SJCRH30 (cell line): ENCODE results near the gene GPR142. TPM values are rescaled to one million over a fixed set of nuclear protein-coding genes. Genes with fewer than 3 reads are reported as not detected.

Experiments
- DNase-seq, 2 experiments: peaks; one replicate each; pipeline ENCODE4 v3.0.0-alpha.2; 2015 to 2020
- H3K27ac ChIP-seq: fragments of 250-450 bp; sonication (Bioruptor Pico); 2 replicates; pipeline ENCODE4 v1.5.1; 2020; ENCODE audit warnings: mild to moderate bottlenecking, moderate library complexity
- H3K27me3 ChIP-seq: fragments of 250-450 bp; sonication (Bioruptor Pico); 2 replicates; pipeline ENCODE4 v1.5.1; 2020; ENCODE audit warnings: mild to moderate bottlenecking, moderate library complexity
- H3K36me3 ChIP-seq: fragments of 250-450 bp; sonication (Bioruptor Pico); 2 replicates; pipeline ENCODE4 v1.5.1; 2020; ENCODE audit warnings: mild to moderate bottlenecking, moderate library complexity
- H3K4me1 ChIP-seq: fragments of 250-450 bp; sonication (Bioruptor Pico); 2 replicates; pipeline ENCODE4 v1.5.1; 2020; ENCODE audit warnings: mild to moderate bottlenecking, moderate library complexity
- H3K4me3 ChIP-seq: fragments of 250-450 bp; sonication (Bioruptor Pico); 2 replicates; pipeline ENCODE4 v1.5.1; 2020; ENCODE audit warnings: mild to moderate bottlenecking, moderate library complexity
- H3K9me3 ChIP-seq: fragments of 250-450 bp; sonication (Bioruptor Pico); replicated peaks from 2 replicates; pipeline ENCODE4 v1.5.1; 2020; ENCODE audit warnings: mild to moderate bottlenecking, moderate library complexity
- total RNA-seq: library from RNA; depleted of rRNA; stranded (reverse); fragments of >200 nt; shearing (Covaris generic); gene quantifications from 2 replicates; pipeline ENCODE4 v1.2.3, GENCODE V29; 2014

GPR142 gene
- total RNA-seq, 1 experiment from 2014 or later, result not detected

GRCh38 chr17:74369665-74370490, 2.6 kb downstream of the GPR142 start:
- Histone ChIP-seq H3K4me1 (no peaks in the 10 kb centered on the region), H3K4me3 (no peak overlapping the region), H3K36me3 (no peaks in the 10 kb centered on the region), H3K27me3 (peaks cover 5% of the 10 kb centered on the region; the same call in 1 of the 2 replicates), H3K27ac (no peak overlapping the region), H3K9me3 (no peaks in the 10 kb centered on the region)
- no peak for DNase-seq

GRCh38 chr17:74371653-74372147, 4.4 kb downstream of the GPR142 start:
- H3K4me3 ChIP-seq, result no peak overlapping the region
- peaks cover 11% of the 10 kb centered on the region for H3K27me3 ChIP-seq
- H3K36me3 ChIP-seq, result no peaks in the 10 kb centered on the region
- no peaks in the 10 kb centered on the region for H3K9me3 ChIP-seq
- H3K4me1 ChIP-seq, result no peaks in the 10 kb centered on the region
- DNase-seq, result no peak
- no peak overlapping the region for H3K27ac ChIP-seq

DNA sequence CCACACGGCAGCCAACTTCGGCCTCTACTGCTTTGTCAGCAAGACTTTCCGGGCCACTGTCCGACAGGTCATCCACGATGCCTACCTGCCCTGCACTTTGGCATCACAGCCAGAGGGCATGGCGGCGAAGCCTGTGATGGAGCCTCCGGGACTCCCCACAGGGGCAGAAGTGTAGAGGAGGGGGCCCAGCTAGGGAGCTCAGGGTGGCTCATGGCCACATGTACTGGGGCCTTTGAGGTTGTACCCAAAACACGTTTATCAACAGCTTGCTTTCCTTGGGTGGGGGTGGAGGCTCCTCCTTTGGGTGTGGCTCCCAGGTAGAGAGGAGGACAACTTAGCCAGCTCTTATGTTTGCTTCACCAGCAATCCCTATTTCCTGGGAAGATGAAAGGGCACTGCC, 5.1 kb downstream of the GPR142 start:
- Histone ChIP-seq H3K4me1 (no peaks in the 10 kb centered on the region), H3K9me3 (no peaks in the 10 kb centered on the region), H3K27me3 (peaks cover 11% of the 10 kb centered on the region), H3K36me3 (no peaks in the 10 kb centered on the region), H3K4me3 (no peak overlapping the region), H3K27ac (no peak overlapping the region)
- no peak for DNase-seq

GRCh38 chr17:74373838-74374606, 6.7 kb downstream of the GPR142 start:
- peaks cover 14% of the 10 kb centered on the region for H3K27me3 ChIP-seq
- no peaks in the 10 kb centered on the region for H3K4me1 ChIP-seq
- no peak overlapping the region for H3K4me3 ChIP-seq
- H3K9me3 ChIP-seq, result no peaks in the 10 kb centered on the region
- DNase-seq, result peak; percentile 31 to 39
- no peak overlapping the region for H3K27ac ChIP-seq
- H3K36me3 ChIP-seq, result no peaks in the 10 kb centered on the region

DNA sequence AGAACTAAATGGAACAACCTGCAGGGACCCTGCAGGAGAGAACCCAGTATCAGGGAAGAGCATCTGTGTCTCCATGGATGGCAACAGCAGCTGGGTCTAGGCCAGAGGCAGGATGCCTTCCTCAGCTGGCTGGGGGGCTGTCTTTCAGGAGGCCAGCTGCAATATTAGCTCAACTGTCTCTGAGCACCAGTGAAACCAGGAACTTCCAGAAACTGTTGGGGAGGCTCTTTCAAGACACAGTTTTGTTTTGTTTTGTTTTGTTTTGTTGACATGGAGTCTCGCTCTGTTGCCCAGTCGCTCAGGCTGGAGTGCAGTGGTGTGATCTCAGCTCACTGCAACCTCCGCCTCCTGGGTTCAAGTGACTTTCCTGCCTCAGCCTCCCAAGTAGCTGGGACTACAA, 7.6 kb downstream of the GPR142 start:
- Histone ChIP-seq H3K27ac (no peak overlapping the region), H3K4me1 (no peaks in the 10 kb centered on the region), H3K4me3 (no peak overlapping the region), H3K36me3 (no peaks in the 10 kb centered on the region), H3K27me3 (peaks cover 14% of the 10 kb centered on the region), H3K9me3 (no peaks in the 10 kb centered on the region)
- DNase-seq, result no peak

DNA sequence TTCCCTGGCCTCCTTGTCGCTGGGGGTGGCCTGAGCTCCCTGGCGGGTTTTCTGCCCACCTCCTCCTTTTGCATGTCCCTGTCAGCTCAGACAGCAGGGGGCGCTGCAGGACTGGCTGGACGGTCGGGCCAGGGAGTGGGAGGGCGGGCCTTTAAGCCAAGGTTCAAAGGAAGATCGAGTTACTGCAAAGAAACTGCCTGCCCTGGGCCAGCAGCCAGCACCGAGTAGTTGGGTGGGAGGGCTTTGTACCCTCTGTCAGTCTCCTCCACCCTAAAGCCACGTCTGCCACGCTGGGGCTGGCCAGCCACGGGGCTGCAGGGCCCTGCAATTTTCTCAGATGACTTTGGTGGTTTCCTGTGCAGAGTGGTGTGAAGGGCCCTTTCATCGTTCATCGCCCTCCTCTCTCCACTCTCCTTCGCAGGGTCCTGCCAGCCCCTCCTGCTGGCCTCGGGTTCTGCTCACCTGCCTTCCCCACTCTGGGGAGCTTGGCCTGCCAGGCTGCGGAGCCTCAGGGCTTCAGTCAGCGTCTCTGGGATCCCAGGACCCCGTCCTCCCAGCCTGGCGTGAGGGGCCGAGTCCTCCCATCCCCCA, 12.3 kb downstream of the GPR142 start:
- DNase-seq, result peak; percentile 91 to 94
- no peak overlapping the region for H3K27ac ChIP-seq
- no peaks in the 10 kb centered on the region for H3K9me3 ChIP-seq
- no peaks in the 10 kb centered on the region for H3K36me3 ChIP-seq
- peaks cover 12% of the 10 kb centered on the region for H3K27me3 ChIP-seq
- H3K4me1 ChIP-seq, result no peaks in the 10 kb centered on the region
- H3K4me3 ChIP-seq, result no peak overlapping the region

DNA sequence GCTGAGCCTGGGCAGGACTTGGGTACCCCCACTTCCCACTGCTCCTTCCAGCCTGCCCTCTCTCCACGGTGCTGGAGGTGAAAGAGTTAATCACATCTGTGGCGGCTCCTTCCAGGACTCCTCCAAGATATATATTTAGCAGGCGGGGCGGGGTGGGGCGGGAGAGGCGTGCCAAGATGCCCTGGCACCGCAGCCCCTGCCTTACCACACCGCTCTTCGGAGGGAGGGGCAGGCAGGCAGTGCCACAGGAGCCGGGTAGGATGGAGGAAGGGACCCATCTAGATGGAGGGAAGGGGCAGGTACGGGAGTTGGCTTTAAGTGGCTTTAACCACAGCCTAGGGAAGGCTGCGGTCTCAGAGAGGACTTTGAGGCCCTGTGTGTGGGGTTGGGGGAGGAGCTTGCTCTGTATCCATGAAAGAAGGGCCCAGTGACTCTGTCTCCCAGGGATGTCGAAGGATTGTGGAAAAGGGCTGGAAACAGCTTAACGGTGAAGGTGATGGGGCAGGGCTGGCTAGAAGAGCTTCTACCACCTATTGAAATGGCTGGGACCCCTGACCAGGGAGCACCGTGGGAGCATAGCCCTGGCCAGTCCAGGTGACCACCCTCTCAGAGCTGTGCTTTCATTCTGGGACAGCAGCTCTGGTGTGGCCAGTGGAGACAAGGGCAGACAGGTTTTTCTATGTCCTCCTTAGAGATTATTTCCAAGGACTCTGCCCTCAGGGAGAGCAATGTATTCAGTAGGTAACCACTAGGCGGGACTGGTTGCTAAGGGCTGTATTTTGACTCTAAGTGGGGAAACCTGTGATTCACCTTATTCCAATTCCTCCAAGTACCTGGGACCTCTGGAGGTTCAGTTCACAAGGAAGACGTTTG, 13.0 kb downstream of the GPR142 start:
- Histone ChIP-seq H3K4me3 (no peak overlapping the region), H3K9me3 (no peaks in the 10 kb centered on the region), H3K27ac (no peak overlapping the region), H3K4me1 (no peaks in the 10 kb centered on the region), H3K36me3 (no peaks in the 10 kb centered on the region), H3K27me3 (peaks cover 12% of the 10 kb centered on the region)
- no peak for DNase-seq

DNA sequence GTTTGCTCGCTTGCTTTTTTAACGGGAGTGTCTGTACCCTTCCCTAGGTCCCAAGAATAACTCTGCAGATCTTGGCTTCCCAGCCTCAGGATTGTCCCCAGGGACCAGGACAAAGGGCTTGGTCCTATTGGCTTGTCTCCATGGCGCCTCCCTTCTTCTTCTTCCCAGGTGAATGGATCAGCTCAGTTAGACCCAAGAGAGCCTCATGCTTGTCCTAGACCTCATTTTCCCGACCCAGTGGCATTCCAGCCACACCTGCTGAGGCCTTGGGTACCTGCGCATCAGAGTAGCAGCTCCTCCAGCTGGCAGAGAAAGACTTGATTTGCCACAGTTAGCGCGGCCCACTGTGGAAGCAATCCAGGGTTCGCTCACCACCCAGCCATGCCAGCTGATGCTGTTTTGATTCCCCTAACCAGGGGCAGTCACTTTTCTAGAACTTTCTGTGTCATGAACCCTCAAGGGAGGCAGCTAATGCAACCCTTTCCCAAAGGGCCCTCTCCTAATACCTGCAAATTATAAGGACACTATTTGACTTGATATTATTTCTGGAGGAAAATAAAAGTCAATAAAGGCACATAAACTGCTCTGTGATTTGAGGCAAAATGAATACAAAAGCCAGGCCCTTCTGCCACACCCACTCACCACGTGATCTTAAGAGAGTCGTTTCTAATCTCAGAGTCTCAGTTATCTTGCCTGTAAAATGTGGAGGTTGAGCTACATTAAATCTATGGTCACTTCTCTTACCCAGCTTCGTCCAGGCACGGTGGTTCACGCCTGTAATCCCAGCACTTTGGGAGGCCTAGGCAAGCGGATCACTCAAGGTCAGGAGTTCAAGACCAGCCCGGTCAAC, 13.9 kb downstream of the GPR142 start:
- no peaks in the 10 kb centered on the region for H3K4me1 ChIP-seq
- no peak overlapping the region for H3K4me3 ChIP-seq
- no peaks in the 10 kb centered on the region for H3K36me3 ChIP-seq
- peaks cover 11% of the 10 kb centered on the region for H3K27me3 ChIP-seq
- H3K9me3 ChIP-seq, result no peaks in the 10 kb centered on the region
- no peak for DNase-seq
- no peak overlapping the region for H3K27ac ChIP-seq

DNA sequence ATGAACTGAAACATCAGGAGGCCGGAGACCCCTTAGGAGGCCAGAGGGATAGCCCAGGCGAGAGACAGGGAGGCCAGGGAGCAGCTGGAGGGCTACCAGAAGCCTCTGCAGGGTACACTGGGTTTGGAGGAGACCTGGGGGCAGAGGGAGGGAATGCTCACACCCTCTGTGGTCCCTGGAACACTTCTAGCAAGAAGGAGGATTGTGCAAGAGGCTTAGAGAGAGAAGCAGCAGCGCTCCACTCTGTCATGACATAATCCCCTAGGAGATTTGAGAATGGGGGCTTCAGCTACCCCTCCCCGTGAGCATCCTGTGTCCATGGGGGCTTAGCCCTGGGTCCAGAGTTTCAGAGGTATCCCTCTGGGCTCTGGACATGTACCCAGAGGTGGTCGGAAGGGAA, 15.8 kb downstream of the GPR142 start:
- Histone ChIP-seq H3K27ac (no peak overlapping the region), H3K36me3 (no peaks in the 10 kb centered on the region), H3K27me3 (peaks cover 11% of the 10 kb centered on the region; the same call in 1 of the 2 replicates), H3K9me3 (no peaks in the 10 kb centered on the region), H3K4me1 (no peaks in the 10 kb centered on the region), H3K4me3 (no peak overlapping the region)
- DNase-seq, result no peak

GRCh38 chr17:74385201-74385600, 17.9 kb downstream of the GPR142 start:
- Histone ChIP-seq H3K36me3 (no peaks in the 10 kb centered on the region), H3K4me1 (no peaks in the 10 kb centered on the region), H3K9me3 (no peaks in the 10 kb centered on the region), H3K4me3 (no peak overlapping the region), H3K27ac (no peak overlapping the region), H3K27me3 (peaks cover 9% of the 10 kb centered on the region; the same call in 1 of the 2 replicates)
- no peak for DNase-seq

- Histone ChIP-seq H3K27me3 (peaks cover 6% of the 10 kb centered on the region; the same call in 1 of the 2 replicates), H3K4me1 (no peaks in the 10 kb centered on the region), H3K4me3 (no peak overlapping the region), H3K9me3 (no peaks in the 10 kb centered on the region), H3K36me3 (no peaks in the 10 kb centered on the region), H3K27ac (no peak overlapping the region)
- DNase-seq, result no peak
Observed at GRCh38 chr17:74386386-74386785, 19.1 kb downstream of the GPR142 start.

DNA sequence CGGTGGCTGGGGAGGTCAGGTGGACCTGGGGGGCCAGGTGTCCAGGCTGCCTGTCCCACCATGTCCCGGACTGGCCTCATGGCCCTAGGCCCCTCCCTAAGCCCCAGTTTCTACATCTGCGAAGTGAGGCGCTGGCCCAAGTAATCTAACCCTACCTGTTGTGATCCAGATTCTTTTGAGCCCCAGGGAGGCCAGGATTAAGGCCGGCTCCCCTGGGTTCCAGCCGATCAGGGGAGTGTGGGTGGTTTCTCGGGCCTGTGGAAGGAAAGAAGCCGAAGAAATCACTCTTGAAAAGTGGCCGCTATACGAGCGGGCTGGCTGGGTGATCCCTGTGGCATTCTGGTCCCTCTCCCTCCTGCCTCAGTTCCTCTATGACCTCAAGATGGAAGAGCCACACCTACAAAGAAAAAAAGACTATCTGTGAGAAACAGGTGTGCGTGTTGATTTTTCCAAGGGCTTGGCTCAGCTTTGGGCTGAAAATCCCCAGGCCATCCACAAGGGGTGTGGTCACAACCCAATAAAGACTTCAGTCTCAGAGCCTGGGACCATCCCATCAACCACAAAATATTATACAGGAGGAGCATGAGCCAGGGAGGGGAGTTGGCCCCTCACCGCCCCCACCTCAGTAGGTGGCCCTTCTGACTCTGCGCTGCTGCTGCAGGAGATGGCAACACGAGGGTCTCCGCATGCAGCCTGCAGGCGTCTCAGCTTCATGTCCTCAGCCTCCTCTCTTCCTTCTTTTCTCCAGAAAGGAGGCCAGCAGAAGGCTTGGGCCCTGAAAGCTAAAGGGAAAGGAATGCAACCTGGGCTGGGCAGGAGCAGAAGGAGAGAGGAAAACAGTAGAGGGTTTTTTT, 20.3 kb downstream of the GPR142 start:
- DNase-seq, result no peak
- Histone ChIP-seq H3K9me3 (no peaks in the 10 kb centered on the region), H3K27me3 (peaks cover 11% of the 10 kb centered on the region; the same call in 1 of the 2 replicates), H3K4me3 (no peak overlapping the region), H3K36me3 (no peaks in the 10 kb centered on the region), H3K27ac (no peak overlapping the region), H3K4me1 (no peaks in the 10 kb centered on the region)
